Gastrocnemius medialis (tissue), 4 donors: ENCODE data around the gene KRT15.

Experiments used
- POLR2A ChIP-seq, 2 donors: fragments of 450-650 bp; IDR thresholded peaks; one replicate each; pipeline ENCODE4 v1.6.1; 2017; ENCODE audit warnings: antibody characterized with exemption in 2 of 2, mild to moderate bottlenecking in 2 of 2, moderate library complexity in 2 of 2
- TF ChIP-seq, protein P1 (sequence below), 5 experiments: fragments of 450-650 bp in 3 of 5; fragments of 200-600 bp in 2 of 5; sonication (generic) in 2 of 5; IDR thresholded peaks in 4 of 5; conservative IDR thresholded peaks in 1 of 5; 1 replicate in 4 of 5; 2 replicates in 1 of 5; pipeline ENCODE4 v1.5.1; 2016 to 2019; ENCODE audit warnings: antibody characterized with exemption in 5 of 5, mild to moderate bottlenecking in 3 of 5, moderate library complexity in 3 of 5

GRCh38 chr17:41478237-41478636, 40.5 kb downstream of the KRT15 start:
- TF ChIP-seq, protein P1, sequence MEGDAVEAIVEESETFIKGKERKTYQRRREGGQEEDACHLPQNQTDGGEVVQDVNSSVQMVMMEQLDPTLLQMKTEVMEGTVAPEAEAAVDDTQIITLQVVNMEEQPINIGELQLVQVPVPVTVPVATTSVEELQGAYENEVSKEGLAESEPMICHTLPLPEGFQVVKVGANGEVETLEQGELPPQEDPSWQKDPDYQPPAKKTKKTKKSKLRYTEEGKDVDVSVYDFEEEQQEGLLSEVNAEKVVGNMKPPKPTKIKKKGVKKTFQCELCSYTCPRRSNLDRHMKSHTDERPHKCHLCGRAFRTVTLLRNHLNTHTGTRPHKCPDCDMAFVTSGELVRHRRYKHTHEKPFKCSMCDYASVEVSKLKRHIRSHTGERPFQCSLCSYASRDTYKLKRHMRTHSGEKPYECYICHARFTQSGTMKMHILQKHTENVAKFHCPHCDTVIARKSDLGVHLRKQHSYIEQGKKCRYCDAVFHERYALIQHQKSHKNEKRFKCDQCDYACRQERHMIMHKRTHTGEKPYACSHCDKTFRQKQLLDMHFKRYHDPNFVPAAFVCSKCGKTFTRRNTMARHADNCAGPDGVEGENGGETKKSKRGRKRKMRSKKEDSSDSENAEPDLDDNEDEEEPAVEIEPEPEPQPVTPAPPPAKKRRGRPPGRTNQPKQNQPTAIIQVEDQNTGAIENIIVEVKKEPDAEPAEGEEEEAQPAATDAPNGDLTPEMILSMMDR (IDR thresholded peaks at IDR 0.05 in 4 of 5, conservative IDR thresholded peaks at IDR 0.05 in 1 of 5), result no peak
- TF ChIP-seq POLR2A (IDR thresholded peaks at IDR 0.05), result no peak
